Upper lobe of left lung (tissue), 4 donors: ENCODE measurements around the gene UGCG.

Experiments
- EP300 ChIP-seq, 4 donors: sonication (generic); formaldehyde crosslinking; IDR thresholded peaks; one replicate each; pipeline ENCODE4 v1.5.1; 2017; ENCODE audit warnings: antibody characterized with exemption in 4 of 4, control low read depth in 2 of 4
- POLR2A ChIP-seq, 4 donors: fragments of 450-650 bp; IDR thresholded peaks; one replicate each; pipeline ENCODE4 v1.5.1; 2016 to 2017; ENCODE audit warnings: antibody characterized with exemption in 4 of 4, mild to moderate bottlenecking in 2 of 4
- TF ChIP-seq, protein P1 (sequence below), 6 experiments: fragments of 450-650 bp in 4 of 6; fragments of 200-600 bp in 2 of 6; sonication (generic) in 2 of 6; IDR thresholded peaks; one replicate each; pipeline ENCODE4 v1.5.1; 2016 to 2019; ENCODE audit warnings: antibody characterized with exemption in 6 of 6

- TF ChIP-seq, protein P1, sequence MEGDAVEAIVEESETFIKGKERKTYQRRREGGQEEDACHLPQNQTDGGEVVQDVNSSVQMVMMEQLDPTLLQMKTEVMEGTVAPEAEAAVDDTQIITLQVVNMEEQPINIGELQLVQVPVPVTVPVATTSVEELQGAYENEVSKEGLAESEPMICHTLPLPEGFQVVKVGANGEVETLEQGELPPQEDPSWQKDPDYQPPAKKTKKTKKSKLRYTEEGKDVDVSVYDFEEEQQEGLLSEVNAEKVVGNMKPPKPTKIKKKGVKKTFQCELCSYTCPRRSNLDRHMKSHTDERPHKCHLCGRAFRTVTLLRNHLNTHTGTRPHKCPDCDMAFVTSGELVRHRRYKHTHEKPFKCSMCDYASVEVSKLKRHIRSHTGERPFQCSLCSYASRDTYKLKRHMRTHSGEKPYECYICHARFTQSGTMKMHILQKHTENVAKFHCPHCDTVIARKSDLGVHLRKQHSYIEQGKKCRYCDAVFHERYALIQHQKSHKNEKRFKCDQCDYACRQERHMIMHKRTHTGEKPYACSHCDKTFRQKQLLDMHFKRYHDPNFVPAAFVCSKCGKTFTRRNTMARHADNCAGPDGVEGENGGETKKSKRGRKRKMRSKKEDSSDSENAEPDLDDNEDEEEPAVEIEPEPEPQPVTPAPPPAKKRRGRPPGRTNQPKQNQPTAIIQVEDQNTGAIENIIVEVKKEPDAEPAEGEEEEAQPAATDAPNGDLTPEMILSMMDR (IDR thresholded peaks at IDR 0.05) = no peak
- no peak for TF ChIP-seq EP300 (IDR thresholded peaks at IDR 0.05)
- TF ChIP-seq POLR2A (IDR thresholded peaks at IDR 0.05) = no peak
Observed at GRCh38 chr9:111860443-111860842, 36.2 kb upstream of the UGCG start.
